HCT116 (cell line): ENCODE data around the gene TFPI2. TPM values are rescaled to one million over a fixed set of nuclear protein-coding genes. Genes with fewer than 3 reads are reported as not detected.
"Not testable (repeated sequence)": the region's sequence is repeated elsewhere in the genome, so short reads cannot be mapped to it uniquely, and the experiment has no call there.

ENCODE experiments used
- ATAC-seq: fragments of 200-7000 bp; cut with Tn5 transposase; 2 replicates; pipeline ENCODE4 v1.9.1; 2020; ENCODE audit warnings: mild to moderate bottlenecking, moderate library complexity
- BruUV-seq: library from RNA; stranded (reverse); fragments of 400-500 nt; replicated peaks from 2 replicates; lab custom pipeline; 2021; lab: Mats Ljungman, UMichigan
- CTCF ChIA-PET: fragments of 300-600 bp; sonication (Branson Sonifier 250); formaldehyde crosslinking; loops from one replicate; lab custom pipeline; 2021; ENCODE audit warnings: antibody characterized with exemption; lab: Charles Lee
- POLR2A ChIA-PET: fragments of 300-600, 350-600 bp; sonication (Branson Sonifier 250); formaldehyde crosslinking; loops from one replicate; lab custom pipeline; 2021; ENCODE audit warnings: antibody characterized with exemption; lab: Charles Lee
- RAD21 ChIA-PET, 2 experiments: fragments of 300-600 bp; sonication (Branson Sonifier 250); formaldehyde crosslinking; loops; one replicate each; lab custom pipeline; 2023; ENCODE audit warnings: low total read pairs in 2 of 2; ENCODE audit not compliant: uncharacterized antibody in 2 of 2, unreplicated experiment in 2 of 2, low non-redundant PET in 1 of 2; lab: Charles Lee
- DNase-seq: peaks from one replicate; pipeline ENCODE4 v3.0.0-alpha.2; 2010; ENCODE audit warnings: low read depth, low spot score
- H2AFZ ChIP-seq: fragments of 200-600 bp; shearing (Covaris generic), sonication (generic); 2 replicates; pipeline ENCODE4 v1.6.1; 2017; ENCODE audit warnings: low read depth, mixed run types, mixed read lengths, antibody characterized with exemption, low read length; ENCODE audit not compliant: poor library complexity, severe bottlenecking
- H3K27ac ChIP-seq: 2 replicates; pipeline ENCODE4 v1.5.1; 2012; ENCODE audit warnings: low read depth, low read length
- H3K27me3 ChIP-seq: fragments of 200-600 bp; sonication (generic); 2 replicates; pipeline ENCODE4 v1.6.1; 2016; ENCODE audit warnings: mixed run types, low read length, mixed read lengths; ENCODE audit not compliant: insufficient read depth
- H3K36me3 ChIP-seq, 2 experiments: fragments of 200-500 bp in 1 of 2; fragments of 200-600 bp in 1 of 2; sonication (Bioruptor generic) in 1 of 2; sonication (generic) in 1 of 2; 2 replicates each; pipeline versions ENCODE4 v1.5.1 to v1.6.1; 2014 to 2016; ENCODE audit warnings: low read length in 2 of 2, inconsistent platforms in 1 of 2, mixed read lengths in 1 of 2, mixed run types in 1 of 2; ENCODE audit not compliant: insufficient read depth in 2 of 2, control insufficient read depth in 1 of 2
- H3K4me1 ChIP-seq, 2 experiments: fragments of 200-600 bp in 1 of 2; sonication (generic) in 1 of 2; 2 replicates each; pipeline versions ENCODE4 v1.5.1 to v1.6.1; 2012 to 2017; ENCODE audit warnings: low read length in 2 of 2, inconsistent platforms in 1 of 2, mild to moderate bottlenecking in 1 of 2, mixed read lengths in 1 of 2, mixed run types in 1 of 2, moderate library complexity in 1 of 2; ENCODE audit not compliant: insufficient read depth in 2 of 2, control insufficient read depth in 1 of 2
- H3K4me2 ChIP-seq: fragments of 200-600 bp; sonication (generic); 2 replicates; pipeline ENCODE4 v1.6.1; 2017; ENCODE audit warnings: mixed run types, low read length, mixed read lengths
- H3K4me3 ChIP-seq, 2 experiments: fragments of 200-600 bp in 1 of 2; sonication (generic) in 1 of 2; replicated peaks in 1 of 2; 2 replicates each; pipeline ENCODE4 v1.5.1; 2011 to 2016; ENCODE audit warnings: low read length in 2 of 2, control low read depth in 1 of 2, low read depth in 1 of 2, mild to moderate bottlenecking in 1 of 2, mixed read lengths in 1 of 2, mixed run types in 1 of 2
- H3K79me2 ChIP-seq: fragments of 200-600 bp; sonication (generic); 2 replicates; pipeline ENCODE4 v1.6.1; 2017; ENCODE audit warnings: mild to moderate bottlenecking, mixed run types, low read length, moderate library complexity, mixed read lengths; ENCODE audit not compliant: insufficient read depth
- H3K9ac ChIP-seq: fragments of 200-600 bp; sonication (generic); 2 replicates; pipeline ENCODE4 v1.6.1; 2016; ENCODE audit warnings: low read length, mixed read lengths
- H3K9me2 ChIP-seq: fragments of 200-600 bp; sonication (generic), shearing (Covaris generic); 2 replicates; pipeline ENCODE4 v1.6.1; 2017; ENCODE audit warnings: mixed run types, mild to moderate bottlenecking, moderate library complexity; ENCODE audit not compliant: insufficient read depth
- H3K9me3 ChIP-seq, 2 experiments: fragments of 200-500 bp in 1 of 2; fragments of 200-600 bp in 1 of 2; sonication (Bioruptor generic) in 1 of 2; sonication (generic) in 1 of 2; 2 replicates each; pipeline ENCODE4 v1.6.1; 2014 to 2017; ENCODE audit warnings: low read length in 2 of 2, mixed read lengths in 2 of 2, inconsistent platforms in 1 of 2, low read depth in 1 of 2, mild to moderate bottlenecking in 1 of 2, mixed run types in 1 of 2, moderate library complexity in 1 of 2; ENCODE audit not compliant: control insufficient read depth in 1 of 2, insufficient read depth in 1 of 2
- H4K20me1 ChIP-seq: fragments of 200-600 bp; sonication (generic), shearing (Covaris generic); 2 replicates; pipeline ENCODE4 v1.6.1; 2017; ENCODE audit warnings: mixed run types, mild to moderate bottlenecking, moderate library complexity; ENCODE audit not compliant: insufficient read depth
- ATF3 ChIP-seq: IDR thresholded peaks from 2 replicates; pipeline ENCODE4 v1.6.1; 2012
- EGR1 ChIP-seq: IDR thresholded peaks from 2 replicates; pipeline ENCODE4 v1.6.1; 2012; ENCODE audit warnings: low read depth
- JUND ChIP-seq: IDR thresholded peaks from 2 replicates; pipeline ENCODE4 v1.6.1; 2012
- POLR2A ChIP-seq: IDR thresholded peaks from 2 replicates; pipeline ENCODE4 v1.7.0; 2011; ENCODE audit warnings: borderline replicate concordance; ENCODE audit not compliant: insufficient read depth, insufficient read length; ENCODE audit errors: extremely low read depth
- RAD21 ChIP-seq: IDR thresholded peaks from 2 replicates; pipeline ENCODE4 v1.6.1; 2012; ENCODE audit warnings: low read depth, mild to moderate bottlenecking
- TCF7L2 ChIP-seq: IDR thresholded peaks from 2 replicates; pipeline ENCODE4 v1.7.0; 2011; ENCODE audit warnings: borderline replicate concordance, inconsistent platforms; ENCODE audit not compliant: insufficient read depth, insufficient read length; ENCODE audit errors: extremely low read depth
- YY1 ChIP-seq: IDR thresholded peaks from 2 replicates; pipeline ENCODE4 v1.6.1; 2011; ENCODE audit warnings: low read length, low read depth, moderate library complexity, mild to moderate bottlenecking; ENCODE audit not compliant: insufficient replicate concordance; ENCODE audit errors: extremely low read depth
- ZNF274 ChIP-seq: fragments of 200-500 bp; sonication (Bioruptor generic); IDR thresholded peaks from 2 replicates; pipeline ENCODE4 v1.6.1; 2014; ENCODE audit warnings: mild to moderate bottlenecking, low read depth, low read length, inconsistent platforms
- intact Hi-C: fragments of 100-400 bp; cut with micrococcal nuclease; formaldehyde crosslinking; loops from 2 replicates; pipeline ENCODE4 v1.10.0; 2022
- total RNA-seq: library from RNA; stranded (reverse); gene quantifications from one replicate; pipeline ENCODE4 v1.2.1, GENCODE V29; 2021; ENCODE audit not compliant: unreplicated experiment
- TF ChIP-seq, protein P1 (sequence below): IDR thresholded peaks from 2 replicates; pipeline ENCODE4 v1.6.1; 2012

The TFPI2 gene
- total RNA-seq, 1 experiment from 2014 or later: 0.15 TPM

DNA sequence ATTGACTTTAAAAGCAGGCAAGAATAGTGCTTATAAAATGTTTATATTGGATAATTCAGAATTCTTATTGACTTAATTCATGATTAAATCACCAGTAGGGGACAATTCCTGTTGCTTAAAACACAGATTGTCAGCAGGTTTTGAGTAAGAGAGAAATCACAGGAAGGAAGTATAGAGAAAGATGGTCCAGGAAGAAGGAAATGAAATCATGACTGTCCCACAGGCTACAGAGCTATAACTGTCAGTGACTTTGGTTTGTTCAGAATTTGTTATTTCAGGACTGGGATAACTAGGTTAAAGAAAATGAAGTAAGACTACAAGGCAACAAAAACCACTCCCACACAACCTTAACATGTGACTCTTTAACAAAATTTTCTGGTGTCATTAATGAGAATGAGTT, 22.6 kb upstream of the TFPI2 start:
- POLR2A ChIA-PET: no interaction called here
- CTCF ChIA-PET: interaction anchor here (1.1 kb wide), 1 partner anchor 10 kb away, joined by 4 read pairs; no protein-coding TSS in a partner anchor

GRCh38 chr7:93911661-93912060, 21.1 kb upstream of the TFPI2 start:
- H3K9me3 ChIP-seq, H3K36me3 ChIP-seq, H4K20me1 ChIP-seq, ATAC-seq, H2AFZ ChIP-seq, H3K27me3 ChIP-seq, H3K27ac ChIP-seq, POLR2A ChIA-PET, DNase-seq, H3K9me2 ChIP-seq, intact Hi-C loops, H3K4me3 ChIP-seq, BruUV-seq, RAD21 ChIA-PET, H3K79me2 ChIP-seq, CTCF ChIA-PET, H3K9ac ChIP-seq, H3K4me2 ChIP-seq: not testable (repeated sequence)
- peaks cover 16 to 27% of the 10 kb centered on the region in 2 experiments; a peak in 3 of 4 replicates for H3K4me1 ChIP-seq

More for the DNA sequence above, 22.6 kb upstream of the TFPI2 start:
- no peaks in the 10 kb centered on the region for H3K27me3 ChIP-seq
- H3K4me2 ChIP-seq: no peak overlapping the region
- H3K9me2 ChIP-seq: no peaks in the 10 kb centered on the region
- H3K27ac ChIP-seq: no peak overlapping the region
- RAD21 ChIA-PET: no interaction called here
- no peaks in the 10 kb centered on the region for H3K36me3 ChIP-seq
- no peak for DNase-seq
- no peak overlapping the region for H2AFZ ChIP-seq
- peaks cover 16 to 27% of the 10 kb centered on the region in 2 experiments; a peak in 3 of 4 replicates for H3K4me1 ChIP-seq
- H3K9ac ChIP-seq: no peak overlapping the region
- no TSS peak for BruUV-seq
- H3K9me3 ChIP-seq: no peaks in the 10 kb centered on the region
- H4K20me1 ChIP-seq: no peaks in the 10 kb centered on the region
- ATAC-seq: no peak
- H3K4me3 ChIP-seq: no peak overlapping the region
- TF ChIP-seq EGR1 (no peak), YY1 (no peak), TCF7L2 (no peak), ATF3 (no peak), JUND (no peak), POLR2A (no peak), ZNF274 (no peak), RAD21 (no peak)
- TF ChIP-seq, protein P1, sequence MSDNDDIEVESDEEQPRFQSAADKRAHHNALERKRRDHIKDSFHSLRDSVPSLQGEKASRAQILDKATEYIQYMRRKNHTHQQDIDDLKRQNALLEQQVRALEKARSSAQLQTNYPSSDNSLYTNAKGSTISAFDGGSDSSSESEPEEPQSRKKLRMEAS: no peak
- no peaks in the 10 kb centered on the region for H3K79me2 ChIP-seq
- intact Hi-C loops: no loop called here

GRCh38 chr7:93911242-93911641, 20.7 kb upstream of the TFPI2 start:
- H4K20me1 ChIP-seq, H3K9me2 ChIP-seq, H2AFZ ChIP-seq, H3K27me3 ChIP-seq, DNase-seq, CTCF ChIA-PET, H3K9ac ChIP-seq, RAD21 ChIA-PET, POLR2A ChIA-PET, H3K36me3 ChIP-seq, ATAC-seq, BruUV-seq, intact Hi-C loops, H3K4me3 ChIP-seq, H3K9me3 ChIP-seq, H3K4me2 ChIP-seq, H3K79me2 ChIP-seq, H3K27ac ChIP-seq: not testable (repeated sequence)
- peaks cover 16 to 27% of the 10 kb centered on the region in 2 experiments; a peak in 3 of 4 replicates for H3K4me1 ChIP-seq
